HG03378 (cell line): ENCODE measurements around the gene ATP6V1F.

Experiments used
- ATAC-seq: cut with Tn5 transposase; IDR thresholded peaks from one replicate; pipeline ENCODE4 v1.9.1; 2021; ENCODE audit warnings: mild to moderate bottlenecking, moderate library complexity; ENCODE audit not compliant: unreplicated experiment

The ATP6V1F gene

GRCh38 chr7:128867241-128867640 is 4.6 kb downstream of the ATP6V1F start:
- ATAC-seq, result no peak

GRCh38 chr7:128867842-128868623 is 5.4 kb downstream of the ATP6V1F start:
- no peak for ATAC-seq

- ATAC-seq, result no peak
These were observed 6.0 kb downstream of the ATP6V1F start for GRCh38 chr7:128868624-128869137.

GRCh38 chr7:128869138-128869943 is 6.7 kb downstream of the ATP6V1F start:
- no peak for ATAC-seq

- ATAC-seq, result no peak
These were observed 7.3 kb downstream of the ATP6V1F start for GRCh38 chr7:128869944-128870285.

- ATAC-seq, result no peak
These were observed 8.4 kb downstream of the ATP6V1F start for GRCh38 chr7:128871050-128871449.

- no peak for ATAC-seq
These were observed 9.8 kb downstream of the ATP6V1F start for GRCh38 chr7:128872394-128872824.

GRCh38 chr7:128873234-128873633 is 10.6 kb downstream of the ATP6V1F start:
- ATAC-seq, result no peak

GRCh38 chr7:128874140-128875031 is 11.7 kb downstream of the ATP6V1F start:
- no peak for ATAC-seq

GRCh38 chr7:128875523-128875948 is 12.9 kb downstream of the ATP6V1F start:
- ATAC-seq, result no peak

GRCh38 chr7:128876127-128876526 is 13.5 kb downstream of the ATP6V1F start:
- no peak for ATAC-seq

GRCh38 chr7:128876586-128876977 is 13.9 kb downstream of the ATP6V1F start:
- no peak for ATAC-seq

- ATAC-seq, result no peak
These were observed 14.5 kb downstream of the ATP6V1F start for GRCh38 chr7:128876978-128877755.

GRCh38 chr7:128877756-128878120 is 15.1 kb downstream of the ATP6V1F start:
- no peak for ATAC-seq

GRCh38 chr7:128878226-128879105 is 15.8 kb downstream of the ATP6V1F start:
- ATAC-seq, result no peak

GRCh38 chr7:128879461-128879938 is 16.8 kb downstream of the ATP6V1F start:
- no peak for ATAC-seq

- ATAC-seq, result no peak
These were observed 17.5 kb downstream of the ATP6V1F start for GRCh38 chr7:128879939-128880746.

GRCh38 chr7:128880791-128881457 is 18.3 kb downstream of the ATP6V1F start:
- no peak for ATAC-seq
